Small intestine (tissue), 7 donors: Measurements from ENCODE around the gene MAN1C1. TPM values are rescaled to one million over a fixed set of nuclear protein-coding genes. Genes with fewer than 3 reads are reported as not detected.
"Not testable (repeated sequence)": the region's sequence is repeated elsewhere in the genome, so short reads cannot be mapped to it uniquely, and the experiment has no call there.

Experiments
- DNase-seq, 2 donors: peaks; one replicate each; pipeline versions ENCODE4 v3.0.0 to v3.0.0-alpha.2; 2013
- FAIRE-seq: peaks from 2 replicates; lab custom pipeline; 2012; peaks lifted over from hg19 to GRCh38; lab: Jason Lieb, UNC
- H3K27ac ChIP-seq, 3 donors: one replicate each; pipeline ENCODE4 v1.5.1; 2013; ENCODE audit warnings: low read length in 2 of 3, mild to moderate bottlenecking in 2 of 3, control low read depth in 1 of 3, inconsistent platforms in 1 of 3, low read depth in 1 of 3, moderate library complexity in 1 of 3
- H3K27me3 ChIP-seq, 3 donors: one replicate each; pipeline ENCODE4 v1.6.1; 2013; ENCODE audit warnings: low read length in 3 of 3, inconsistent platforms in 1 of 3; ENCODE audit not compliant: control insufficient read depth in 3 of 3, insufficient read depth in 3 of 3
- H3K36me3 ChIP-seq, 3 donors: one replicate each; pipeline ENCODE4 v1.6.1; 2013; ENCODE audit warnings: low read length in 3 of 3, inconsistent platforms in 1 of 3, low read depth in 1 of 3, mild to moderate bottlenecking in 1 of 3, moderate library complexity in 1 of 3; ENCODE audit not compliant: control insufficient read depth in 3 of 3, insufficient read depth in 2 of 3
- H3K4me1 ChIP-seq, 3 donors: one replicate each; pipeline ENCODE4 v1.6.1; 2013; ENCODE audit warnings: low read length in 2 of 3, inconsistent platforms in 1 of 3, low read depth in 1 of 3, mild to moderate bottlenecking in 1 of 3, moderate library complexity in 1 of 3; ENCODE audit not compliant: control insufficient read depth in 3 of 3, insufficient read depth in 2 of 3
- H3K4me3 ChIP-seq, 3 donors: one replicate each; pipeline ENCODE4 v1.5.1; 2013; ENCODE audit warnings: low read length in 3 of 3, control low read depth in 1 of 3, inconsistent platforms in 1 of 3, low read depth in 1 of 3, mild to moderate bottlenecking in 1 of 3, moderate library complexity in 1 of 3
- H3K9me3 ChIP-seq, 2 donors: one replicate each; pipeline ENCODE4 v1.6.1; 2013; ENCODE audit warnings: low read depth in 1 of 2, low read length in 1 of 2; ENCODE audit not compliant: control insufficient read depth in 2 of 2, insufficient read depth in 1 of 2
- WGBS, 3 donors: extraction: QIAGEN DNeasy Blood & Tissue Kit; methylation state at CpG; one replicate each; pipeline ENCODE4 v1.1.7; 2013; 5-methylcytosine and 5-hydroxymethylcytosine counted together
- polyA plus RNA-seq, 4 donors: library from polyadenylated mRNA; stranded (reverse) in 3 of 4; unstranded in 1 of 4; fragments of 200-250 nt in 3 of 4; fragments of 120-200 nt in 1 of 4; gene quantifications; one replicate each; pipeline versions ENCODE4 v1.2.1 to v1.2.3, GENCODE V29; 2013
- donor health status: healthy with polysubstance abuse.
- donor health status: control.
- donor health status: control.
- donor health status: Bipolar disorder and iron deficiency.
- donor health status: healthy.

MAN1C1 gene
- polyA plus RNA-seq, 4 donors = 0.67 to 12.1 (median 3.4) TPM

DNA sequence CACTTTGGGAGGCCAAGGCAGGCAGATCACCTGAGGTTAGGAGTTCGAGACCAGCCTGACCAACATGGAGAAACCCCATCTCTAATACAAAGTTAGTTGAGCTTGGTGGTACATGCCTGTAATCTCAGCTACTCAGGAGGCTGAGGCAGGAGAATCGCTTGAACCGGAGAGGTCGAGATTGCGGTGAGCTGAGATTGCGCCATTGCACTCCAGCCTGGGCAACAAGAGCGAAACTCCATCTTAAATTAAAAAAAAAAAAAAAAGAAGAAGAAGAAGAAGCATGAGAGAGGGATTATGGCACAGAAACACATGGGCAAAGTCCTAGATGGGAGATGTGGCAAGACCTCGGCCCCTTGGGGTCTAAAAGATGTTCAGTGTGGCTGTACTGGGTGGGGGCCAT lies 82.5 kb downstream of the MAN1C1 start:
- H3K36me3 ChIP-seq, H3K9me3 ChIP-seq, H3K4me3 ChIP-seq, H3K27me3 ChIP-seq, DNase-seq, FAIRE-seq: not testable (repeated sequence)
- peaks cover 0 to 25% (median 0%) of the 10 kb centered on the region in 3 donors for H3K4me1 ChIP-seq
- peak overlapping the region in 2 of 3 donors; percentile 39 to 71 for H3K27ac ChIP-seq
- WGBS, 3 donors = 89 to 95% (median 94%) methylated on average over 8 of the region's 8 CpGs

DNA sequence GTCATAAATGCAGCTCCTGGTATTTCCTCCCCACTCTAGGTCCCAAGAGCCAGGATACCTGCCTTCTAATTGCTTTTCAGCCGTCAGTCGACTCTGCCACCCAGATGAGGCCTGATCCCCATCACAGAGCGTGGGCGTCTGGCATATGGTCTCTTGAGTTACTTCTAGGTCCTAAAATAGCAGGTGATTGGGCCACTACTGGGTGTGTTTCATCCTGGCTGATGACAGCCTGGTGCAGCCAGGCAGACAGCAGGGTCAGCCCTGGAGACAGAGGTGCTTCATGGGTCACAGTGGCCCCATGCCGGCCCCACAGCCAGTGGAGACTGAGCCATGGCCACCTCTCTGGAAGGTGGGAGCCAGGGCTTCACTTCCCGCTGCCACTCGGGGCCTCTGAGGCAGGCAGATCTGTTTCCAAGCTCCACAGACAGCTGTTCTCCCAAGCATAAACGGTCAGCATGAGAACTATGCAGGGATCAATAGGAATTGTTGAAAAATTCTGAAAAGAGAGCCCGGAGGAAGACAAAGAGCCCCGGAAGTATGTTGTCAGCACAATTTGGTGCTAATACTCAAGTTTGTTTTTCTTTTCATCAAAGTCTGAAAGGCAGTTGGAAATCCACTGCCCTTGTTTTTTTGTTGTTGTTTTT lies 83.0 kb downstream of the MAN1C1 start:
- FAIRE-seq = no peak
- 68 to 82% (median 77%) methylated on average over 10 of the region's 10 CpGs for WGBS, 3 donors
- no peak for DNase-seq
- Histone ChIP-seq H3K4me3 (no peak overlapping the region), H3K27me3 (no peaks in the 10 kb centered on the region), H3K36me3 (no peaks in the 10 kb centered on the region), H3K27ac (peak overlapping the region in 2 of 3 donors; percentile 39 to 71), H3K9me3 (no peaks in the 10 kb centered on the region), H3K4me1 (peaks cover 0 to 19% (median 0%) of the 10 kb centered on the region in 3 donors)

DNA sequence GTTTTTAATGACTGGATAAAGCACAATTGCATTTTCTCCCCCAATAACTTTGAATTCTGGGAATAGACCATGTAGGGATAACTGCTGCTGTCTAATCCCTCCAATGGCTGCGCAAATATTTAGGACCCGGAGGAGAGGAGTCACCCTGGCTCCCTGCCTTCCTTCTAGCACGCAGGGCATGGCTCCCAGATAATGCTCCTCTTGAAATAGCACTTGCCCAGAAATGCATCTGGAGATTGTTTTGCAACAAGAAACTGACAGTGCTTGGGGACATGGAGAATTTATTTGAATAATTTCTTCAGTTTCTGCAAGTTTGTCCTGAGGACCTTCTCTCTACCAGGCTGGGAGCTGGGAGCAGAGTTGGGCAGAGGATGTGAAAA lies 83.5 kb downstream of the MAN1C1 start:
- DNase-seq = no peak
- H3K4me1 ChIP-seq = peaks cover 0 to 18% (median 0%) of the 10 kb centered on the region in 3 donors
- no peaks in the 10 kb centered on the region for H3K27me3 ChIP-seq
- H3K36me3 ChIP-seq = no peaks in the 10 kb centered on the region
- WGBS, 3 donors = 72 to 91% (median 81%) methylated on average over 3 of the region's 3 CpGs
- H3K4me3 ChIP-seq = no peak overlapping the region
- H3K27ac ChIP-seq = peak overlapping the region in 2 of 3 donors; percentile 39 to 71
- no peak for FAIRE-seq
- H3K9me3 ChIP-seq = no peaks in the 10 kb centered on the region

DNA sequence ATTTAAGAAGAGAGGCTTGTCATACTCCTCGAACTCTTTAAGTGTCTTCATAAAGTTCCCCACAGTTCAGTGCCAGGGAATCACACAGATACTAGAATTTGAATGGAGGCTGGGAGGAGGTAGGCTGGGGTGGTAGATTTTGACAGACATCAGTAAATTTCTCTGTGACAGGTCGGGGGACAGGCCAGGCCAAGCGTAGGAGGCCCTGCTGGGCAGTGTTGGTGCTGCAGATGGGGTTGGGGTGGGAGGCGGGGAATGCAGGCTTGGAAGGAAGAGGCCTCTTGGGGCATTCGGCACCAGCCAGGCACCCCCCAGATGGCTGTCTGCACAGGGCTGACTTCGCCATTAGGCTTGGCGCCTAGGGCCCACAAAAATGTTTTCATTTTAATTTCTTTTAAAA lies 84.0 kb downstream of the MAN1C1 start:
- WGBS, 3 donors = 58 to 83% (median 79%) methylated on average over 7 of the region's 7 CpGs
- DNase-seq (no peak), FAIRE-seq (no peak)
- Histone ChIP-seq H3K27ac (peak overlapping the region in 1 of 3 donors; percentile 71), H3K4me3 (no peak overlapping the region), H3K27me3 (no peaks in the 10 kb centered on the region), H3K36me3 (no peaks in the 10 kb centered on the region), H3K9me3 (no peaks in the 10 kb centered on the region), H3K4me1 (peaks cover 0 to 14% (median 0%) of the 10 kb centered on the region in 3 donors)

DNA sequence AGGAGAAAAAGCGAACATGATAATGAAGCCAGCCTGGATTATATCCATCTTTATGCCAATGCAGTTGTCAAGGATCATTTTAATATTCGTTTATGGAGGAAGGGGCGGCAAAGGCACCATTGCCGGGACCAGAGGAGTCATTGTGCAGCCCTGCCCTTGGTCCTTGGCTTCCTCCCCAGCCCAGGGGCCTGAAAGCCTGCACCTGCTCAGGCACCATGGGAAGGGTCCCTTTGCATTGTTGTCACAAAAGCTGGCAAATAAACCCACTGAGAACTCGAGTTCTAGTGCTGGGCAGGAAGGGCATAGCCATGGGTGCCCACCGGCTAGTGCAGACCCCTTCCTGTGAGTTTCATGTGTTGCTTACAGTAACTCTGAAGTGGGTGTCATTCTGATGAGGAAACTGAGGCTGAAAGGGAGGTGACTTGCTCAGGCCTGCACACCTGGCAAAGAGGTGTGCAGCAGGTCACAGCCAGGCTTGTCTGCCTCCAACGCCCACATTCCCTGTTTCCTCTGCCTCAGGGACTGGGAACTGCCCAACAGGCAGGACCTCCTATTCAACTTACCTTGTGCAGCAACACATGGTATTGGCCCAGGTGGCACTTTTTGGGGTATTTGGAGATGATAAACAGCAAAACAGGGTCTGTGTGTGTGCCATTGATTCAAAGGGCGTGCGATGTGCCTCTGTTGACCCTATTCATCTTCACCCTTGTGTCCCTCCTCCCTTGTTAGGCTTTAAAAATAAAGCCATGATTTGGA lies 84.6 kb downstream of the MAN1C1 start:
- Histone ChIP-seq H3K27me3 (no peaks in the 10 kb centered on the region), H3K4me3 (no peak overlapping the region), H3K9me3 (no peaks in the 10 kb centered on the region), H3K4me1 (peaks cover 0 to 14% (median 0%) of the 10 kb centered on the region in 3 donors), H3K27ac (no peak overlapping the region), H3K36me3 (no peaks in the 10 kb centered on the region)
- DNase-seq (no peak), FAIRE-seq (no peak)
- WGBS, 3 donors = 86 to 90% (median 88%) methylated on average over 9 of the region's 9 CpGs

DNA sequence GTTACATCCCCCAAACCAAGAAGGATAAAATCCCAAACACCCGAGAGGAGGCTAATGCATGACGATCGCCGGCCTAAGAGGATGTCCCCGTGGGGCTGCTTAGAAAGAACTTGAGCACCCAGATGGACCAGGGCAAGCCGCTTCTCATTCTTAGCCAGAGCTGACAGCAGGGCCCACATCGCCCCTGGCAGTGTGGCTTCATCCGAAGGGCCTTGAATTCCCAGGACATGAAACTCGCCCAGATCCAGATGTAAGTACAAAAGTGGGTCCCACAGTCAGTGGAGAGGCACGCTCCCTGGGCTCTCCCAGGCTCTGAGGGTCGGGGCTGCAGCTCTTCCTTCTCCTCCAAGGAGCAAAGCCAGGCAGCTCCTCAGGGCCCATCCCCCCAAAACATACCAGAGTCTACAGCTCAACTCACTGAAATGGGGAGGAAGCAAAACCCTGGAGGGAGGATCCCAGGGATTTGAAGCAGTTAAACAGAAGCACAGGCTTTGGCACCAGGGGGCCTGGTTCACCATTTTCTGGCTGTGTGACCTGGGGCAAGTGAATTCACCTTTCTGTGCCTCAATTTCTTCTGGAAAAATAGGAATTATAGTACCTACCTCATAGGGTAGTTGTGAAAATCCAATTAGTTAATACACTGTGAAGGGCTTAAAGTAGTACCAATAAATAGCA lies 85.6 kb downstream of the MAN1C1 start:
- peaks cover 0 to 14% (median 0%) of the 10 kb centered on the region in 3 donors for H3K4me1 ChIP-seq
- DNase-seq (no peak), FAIRE-seq (no peak)
- H3K27me3 ChIP-seq = no peaks in the 10 kb centered on the region
- 78 to 92% (median 87%) methylated on average over 11 of the region's 11 CpGs for WGBS, 3 donors
- H3K27ac ChIP-seq = peak overlapping the region in 1 of 3 donors; percentile 32
- H3K9me3 ChIP-seq = no peaks in the 10 kb centered on the region
- no peak overlapping the region for H3K4me3 ChIP-seq
- H3K36me3 ChIP-seq = no peaks in the 10 kb centered on the region

DNA sequence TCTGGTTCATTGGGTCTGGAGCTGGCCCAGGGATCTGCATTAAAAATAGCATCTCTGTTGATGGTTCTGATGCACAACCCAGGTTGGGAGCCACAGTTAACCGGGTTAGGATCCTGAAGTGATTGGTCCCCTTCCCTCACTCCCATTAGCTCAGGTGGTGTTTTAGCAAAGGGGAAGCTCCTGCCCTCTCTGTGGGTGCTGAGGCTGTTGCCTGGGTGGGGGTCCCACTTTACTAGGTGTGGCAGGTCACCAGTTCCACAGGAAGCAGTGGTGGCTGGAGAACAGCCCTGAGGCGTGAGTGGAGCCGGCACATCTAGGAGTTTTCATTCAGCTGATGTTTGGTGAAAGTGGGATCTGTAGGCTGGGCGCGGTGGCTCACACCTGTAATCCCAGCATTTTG lies 86.5 kb downstream of the MAN1C1 start:
- H3K4me3 ChIP-seq = no peak overlapping the region
- H3K27ac ChIP-seq = no peak overlapping the region
- 88 to 96% (median 95%) methylated on average over 5 of the region's 5 CpGs for WGBS, 3 donors
- no peaks in the 10 kb centered on the region for H3K36me3 ChIP-seq
- peaks cover 0 to 14% (median 0%) of the 10 kb centered on the region in 3 donors for H3K4me1 ChIP-seq
- no peak for FAIRE-seq
- H3K9me3 ChIP-seq = no peaks in the 10 kb centered on the region
- no peak for DNase-seq
- no peaks in the 10 kb centered on the region for H3K27me3 ChIP-seq

DNA sequence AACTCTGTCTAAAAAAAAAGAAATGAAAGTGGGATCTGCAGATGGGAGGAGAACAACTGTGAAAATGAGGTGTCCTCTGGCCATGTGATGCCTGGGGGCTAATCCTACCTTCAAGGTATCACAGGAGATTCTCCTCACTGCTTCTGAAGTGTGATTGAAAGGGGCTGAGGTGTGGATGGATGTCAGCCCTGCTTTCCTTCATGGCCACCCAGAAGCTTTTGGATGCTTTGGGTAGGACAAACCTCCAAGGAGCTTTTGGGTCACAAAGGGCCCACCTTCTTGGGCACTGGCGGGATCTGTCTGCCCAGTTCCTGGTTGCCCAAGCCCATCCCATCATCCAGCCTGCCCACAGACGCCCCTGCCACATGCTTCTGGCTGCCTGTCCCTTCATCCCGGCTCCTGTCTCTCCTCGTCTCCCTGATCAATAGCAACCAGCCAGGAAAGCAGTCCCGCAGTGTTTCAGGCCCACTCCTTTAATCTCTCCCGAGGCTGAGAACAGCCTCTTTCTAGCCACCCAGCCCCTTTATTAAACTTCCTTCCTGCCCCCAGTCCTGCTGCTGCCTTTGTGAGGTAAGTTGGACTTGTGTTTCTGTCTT lies 87.2 kb downstream of the MAN1C1 start:
- Histone ChIP-seq H3K4me1 (peaks cover 0 to 14% (median 0%) of the 10 kb centered on the region in 3 donors), H3K4me3 (no peak overlapping the region), H3K27me3 (no peaks in the 10 kb centered on the region), H3K36me3 (no peaks in the 10 kb centered on the region), H3K9me3 (no peaks in the 10 kb centered on the region), H3K27ac (no peak overlapping the region)
- no peak for DNase-seq
- FAIRE-seq = no peak
- WGBS, 3 donors = 75 to 89% (median 83%) methylated on average over 6 of the region's 6 CpGs
